ENCODE data around the gene IL1R2.

DNA sequence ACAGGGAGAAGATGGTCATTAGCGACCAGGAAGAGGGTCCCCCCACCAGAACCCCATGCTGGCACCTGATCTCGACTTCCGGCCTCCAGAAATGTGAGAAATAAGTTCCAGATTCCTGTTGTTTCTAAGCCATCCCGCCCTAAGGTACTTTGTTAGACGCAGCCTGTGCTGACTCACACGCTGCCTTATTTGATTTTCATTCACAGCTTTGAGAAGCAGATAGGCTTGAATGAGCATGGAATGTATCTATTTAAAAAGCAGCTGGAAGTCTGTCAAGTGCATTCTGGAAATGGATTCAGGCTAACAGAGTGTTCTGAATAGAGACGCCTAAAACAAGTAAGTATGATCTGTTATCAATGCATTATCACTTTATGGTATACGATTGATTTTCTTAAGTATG, 8.3 kb upstream of the IL1R2 start:
- no peak for TF ChIP-seq EZH2 (IDR thresholded peaks at IDR 0.05)
- no peak for TF ChIP-seq POLR2AphosphoS5 (IDR thresholded peaks at IDR 0.05; ENCODE audit: borderline replicate concordance, low read depth, low read length)
- TF ChIP-seq FOXP2 (optimal IDR thresholded peaks at IDR 0.05; ENCODE audit: control extremely low read depth, extremely low read length, insufficient read depth), result no peak
